IMR-90 (cell line): ENCODE results near the gene IFT57. TPM values are rescaled to one million over a fixed set of nuclear protein-coding genes. Genes with fewer than 3 reads are reported as not detected.

Experiments used
- ATAC-seq: fragments of 200-7000 bp; cut with Tn5 transposase; 2 replicates; pipeline ENCODE4 v1.9.1; 2020; ENCODE audit warnings: low read depth, mild to moderate bottlenecking, moderate library complexity
- BruUV-seq: library from RNA; stranded (reverse); fragments of 400-500 nt; replicated peaks from 2 replicates; lab custom pipeline; 2021; lab: Mats Ljungman, UMichigan
- CTCF ChIA-PET: fragments of 300-600 bp; formaldehyde crosslinking; extraction: SDS; loops from one replicate; lab custom pipeline; 2021; ENCODE audit warnings: antibody characterized with exemption; lab: Yijun Ruan, JAX
- POLR2A ChIA-PET: fragments of 300-600 bp; sonication (Branson Sonifier 250); formaldehyde crosslinking; loops from one replicate; lab custom pipeline; 2022; ENCODE audit warnings: antibody characterized with exemption; ENCODE audit not compliant: unreplicated experiment; lab: Charles Lee
- DNase-seq: peaks from one replicate; pipeline ENCODE4 v3.0.0; 2013
- H2AFZ ChIP-seq: replicated peaks from 2 replicates; pipeline ENCODE3; 2013; ENCODE audit warnings: low read length, mild to moderate bottlenecking; ENCODE audit not compliant: poor library complexity
- H2AK5ac ChIP-seq: 2 replicates; pipeline ENCODE4 v1.6.1; 2013; ENCODE audit warnings: low read depth, low read length, inconsistent platforms
- H2AK9ac ChIP-seq: replicated peaks from 2 replicates; pipeline ENCODE3; 2013; ENCODE audit warnings: mild to moderate bottlenecking, low read depth, low read length, moderate library complexity; ENCODE audit not compliant: poor library complexity
- H2BK120ac ChIP-seq: 2 replicates; pipeline ENCODE4 v1.6.1; 2013; ENCODE audit warnings: low read depth, low read length, inconsistent platforms
- H2BK15ac ChIP-seq: 3 replicates; pipeline ENCODE4 v1.6.1; 2013; ENCODE audit warnings: low read depth, low read length, inconsistent platforms
- H2BK20ac ChIP-seq: 2 replicates; pipeline ENCODE4 v1.6.1; 2013; ENCODE audit warnings: low read depth, mild to moderate bottlenecking, inconsistent platforms, low read length, moderate library complexity
- H2BK5ac ChIP-seq: 2 replicates; pipeline ENCODE4 v1.6.1; 2013; ENCODE audit warnings: mild to moderate bottlenecking, low read depth, low read length, inconsistent platforms; ENCODE audit not compliant: poor library complexity, severe bottlenecking
- H3K14ac ChIP-seq: replicated peaks from 2 replicates; pipeline ENCODE4 v1.6.1; 2013; ENCODE audit warnings: low read depth, low read length, inconsistent platforms
- H3K18ac ChIP-seq: 2 replicates; pipeline ENCODE4 v1.6.1; 2013; ENCODE audit warnings: low read depth, low read length, control low read depth
- H3K23ac ChIP-seq: 2 replicates; pipeline ENCODE4 v1.6.1; 2013; ENCODE audit warnings: low read depth, low read length, inconsistent platforms
- H3K27ac ChIP-seq: 2 replicates; pipeline ENCODE4 v1.5.1; 2013; ENCODE audit warnings: mild to moderate bottlenecking, control low read depth, low read length; ENCODE audit not compliant: insufficient read depth
- H3K27me3 ChIP-seq: 2 replicates; pipeline ENCODE4 v1.6.1; 2013; ENCODE audit warnings: low read length; ENCODE audit not compliant: control insufficient read depth, insufficient read depth
- H3K36me3 ChIP-seq: 2 replicates; pipeline ENCODE4 v1.6.1; 2013; ENCODE audit warnings: low read length, mixed read lengths; ENCODE audit not compliant: control insufficient read depth, insufficient read depth
- H3K4ac ChIP-seq: 2 replicates; pipeline ENCODE4 v1.6.1; 2013; ENCODE audit warnings: low read depth, low read length, inconsistent platforms
- H3K4me1 ChIP-seq: 2 replicates; pipeline ENCODE4 v1.6.1; 2013; ENCODE audit warnings: low read length, mixed read lengths; ENCODE audit not compliant: control insufficient read depth, insufficient read depth
- H3K4me2 ChIP-seq: 2 replicates; pipeline ENCODE4 v1.6.1; 2013; ENCODE audit warnings: low read depth, mild to moderate bottlenecking, control low read depth, low read length, moderate library complexity
- H3K4me3 ChIP-seq: 2 replicates; pipeline ENCODE4 v1.5.1; 2013; ENCODE audit warnings: low read depth, mild to moderate bottlenecking, control low read depth, low read length, moderate library complexity; ENCODE audit not compliant: insufficient read depth
- H3K56ac ChIP-seq: 2 replicates; pipeline ENCODE4 v1.6.1; 2013; ENCODE audit warnings: low read length, inconsistent platforms; ENCODE audit not compliant: insufficient read depth; ENCODE audit errors: extremely low read depth
- H3K79me1 ChIP-seq, 2 experiments: 2 replicates each; pipeline ENCODE4 v1.6.1; 2013; ENCODE audit warnings: low read length in 2 of 2, inconsistent platforms in 1 of 2, low read depth in 1 of 2
- H3K9ac ChIP-seq: 2 replicates; pipeline ENCODE4 v1.6.1; 2013; ENCODE audit warnings: low read depth, low read length, control low read depth
- H3K9me1 ChIP-seq: 2 replicates; pipeline ENCODE4 v1.6.1; 2013; ENCODE audit warnings: low read length, inconsistent platforms; ENCODE audit not compliant: insufficient read depth
- H3K9me3 ChIP-seq: 2 replicates; pipeline ENCODE4 v1.6.1; 2013; ENCODE audit warnings: low read length; ENCODE audit not compliant: control insufficient read depth, insufficient read depth
- H4K20me1 ChIP-seq: 2 replicates; pipeline ENCODE4 v1.6.1; 2013; ENCODE audit warnings: low read length, inconsistent platforms; ENCODE audit not compliant: insufficient read depth
- H4K5ac ChIP-seq: 2 replicates; pipeline ENCODE4 v1.6.1; 2013; ENCODE audit warnings: mild to moderate bottlenecking, low read depth, low read length, control low read depth
- H4K8ac ChIP-seq, 2 experiments: 2 replicates each; pipeline ENCODE4 v1.6.1; 2013; ENCODE audit warnings: low read depth in 2 of 2, low read length in 2 of 2, control low read depth in 1 of 2, inconsistent platforms in 1 of 2
- H4K91ac ChIP-seq: 2 replicates; pipeline ENCODE4 v1.6.1; 2013; ENCODE audit warnings: low read depth, low read length, inconsistent platforms; ENCODE audit not compliant: insufficient read depth
- ELK1 ChIP-seq: fragments of 150-350 bp; IDR thresholded peaks from 2 replicates; pipeline ENCODE4 v1.6.1; 2016; ENCODE audit warnings: low read depth, mild to moderate bottlenecking, low read length, moderate library complexity, borderline replicate concordance
- NFE2L2 ChIP-seq: fragments of 150-350 bp; IDR thresholded peaks from 2 replicates; pipeline ENCODE4 v1.6.1; 2016; ENCODE audit warnings: low read depth, mild to moderate bottlenecking, low read length
- SMC3 ChIP-seq: fragments of 150-350 bp; IDR thresholded peaks from 2 replicates; pipeline ENCODE4 v1.6.1; 2016; ENCODE audit warnings: low read depth, mild to moderate bottlenecking, antibody characterized with exemption, low read length, moderate library complexity
- USF2 ChIP-seq: fragments of 150-350 bp; IDR thresholded peaks from 2 replicates; pipeline ENCODE4 v1.6.1; 2017; ENCODE audit warnings: mild to moderate bottlenecking, antibody characterized with exemption, low read length, low read depth
- WGBS, 2 experiments: methylation state at CpG; one replicate each; pipeline versions ENCODE4 v1.1.5 to v1.1.7; 2013; ENCODE audit warnings: missing lambda C conversion rate in 2 of 2; ENCODE audit not compliant: insufficient read length in 1 of 2; ENCODE audit errors: extremely low coverage in 2 of 2; 5-methylcytosine and 5-hydroxymethylcytosine counted together
- dilution Hi-C: fragments of 300-500 bp; cut with HindIII; formaldehyde crosslinking; loops from one replicate; pipeline ENCODE4 v1.14.3; 2018; ENCODE audit warnings: low sequenced_read_pairs; ENCODE audit not compliant: unreplicated experiment
- in situ Hi-C: fragments of 300-500 bp; cut with MboI; formaldehyde crosslinking; loops from 3 replicates; pipeline ENCODE4 v1.14.3; 2019; ENCODE audit warnings: low sequenced_read_pairs, inconsistent platforms, mixed read lengths
- intact Hi-C: fragments of 100-400 bp; cut with micrococcal nuclease; formaldehyde crosslinking; loops from 2 replicates; pipeline ENCODE4 v1.10.0; 2022
- polyA plus RNA-seq, 3 experiments: library from polyadenylated mRNA; depleted of rRNA; stranded (reverse); fragments of >200 nt; gene quantifications; 2 replicates each; pipeline ENCODE4 v1.2.3, GENCODE V29; 2012; ENCODE audit warnings: low replicate concordance in 1 of 3
- total RNA-seq: library from RNA; depleted of rRNA; stranded (reverse); fragments of >200 nt; gene quantifications from 2 replicates; pipeline ENCODE4 v1.2.3, GENCODE V29; 2012

The IFT57 gene
- total and polyA plus RNA-seq, 2 of the 4 experiments (the other 2 are of a cell fraction), result 30.0 to 35.3 TPM

- H2AK9ac ChIP-seq, result no peak overlapping the region
- H2AFZ ChIP-seq, result no peak overlapping the region
- no peak overlapping the region for H4K91ac ChIP-seq
- no TSS peak for BruUV-seq
- no peaks in the 10 kb centered on the region for H3K4me1 ChIP-seq
- H3K23ac ChIP-seq, result no peak overlapping the region
- H3K79me1 ChIP-seq, result no peaks in the 10 kb centered on the region
- no peak overlapping the region for H3K27ac ChIP-seq
- no peak overlapping the region for H4K5ac ChIP-seq
- dilution Hi-C loops, result no loop called here
- no peaks in the 10 kb centered on the region for H3K27me3 ChIP-seq
- no peaks in the 10 kb centered on the region for H3K9me1 ChIP-seq
- no CpG with 5 or more reads among the region's 4 CpGs for WGBS, 2 experiments
- DNase-seq (no peak), ATAC-seq (no peak)
- no peaks in the 10 kb centered on the region for H3K9me3 ChIP-seq
- POLR2A ChIA-PET, result no interaction called here
- no peak overlapping the region for H3K4me2 ChIP-seq
- in situ Hi-C loops, result no loop called here
- no peak overlapping the region for H3K4ac ChIP-seq
- TF ChIP-seq ELK1 (no peak), USF2 (no peak), SMC3 (no peak), NFE2L2 (no peak)
- no peak overlapping the region for H2BK5ac ChIP-seq
- H2BK20ac ChIP-seq, result no peak overlapping the region
- H2BK15ac ChIP-seq, result no peak overlapping the region
- no peak overlapping the region for H3K56ac ChIP-seq
- CTCF ChIA-PET, result no interaction called here
- intact Hi-C loops, result no loop called here
- H2BK120ac ChIP-seq, result no peak overlapping the region
- no peaks in the 10 kb centered on the region for H4K20me1 ChIP-seq
- no peak overlapping the region for H3K4me3 ChIP-seq
- H3K14ac ChIP-seq, result no peak overlapping the region
- H2AK5ac ChIP-seq, result no peak overlapping the region
- H3K36me3 ChIP-seq, result no peaks in the 10 kb centered on the region
- H4K8ac ChIP-seq, result no peak overlapping the region
- H3K18ac ChIP-seq, result no peak overlapping the region
- H3K9ac ChIP-seq, result no peak overlapping the region
These were observed 29.0 kb upstream of the IFT57 start for GRCh38 chr3:108251265-108251664.
